Measurements from ENCODE around the gene NRG3.
"Not testable (repeated sequence)": the region's sequence is repeated elsewhere in the genome, so short reads cannot be mapped to it uniquely, and the experiment has no call there.

NRG3 gene

DNA sequence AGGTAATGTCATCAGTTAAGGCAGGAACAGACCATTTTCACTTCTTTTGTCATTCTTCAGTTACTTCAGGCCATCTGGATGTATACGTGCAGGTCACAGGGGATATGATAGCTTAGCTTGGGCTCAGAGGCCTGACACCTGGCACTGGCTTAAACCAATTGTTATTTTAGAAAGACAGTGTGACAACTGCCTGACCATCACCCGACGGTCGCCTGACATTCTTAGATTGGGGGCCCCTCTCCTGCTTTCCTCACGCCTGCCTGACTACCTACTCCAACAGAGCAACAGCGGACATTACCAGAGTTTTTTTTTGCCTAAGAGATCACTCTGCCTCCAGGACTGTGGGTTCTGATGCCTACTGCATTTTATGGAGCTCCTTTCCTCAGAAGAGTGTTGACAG is 803.5 kb downstream of the NRG3 start:
- not testable (repeated sequence) for DNase-seq (ENCODE audit: low read depth in 2 of 2)

DNA sequence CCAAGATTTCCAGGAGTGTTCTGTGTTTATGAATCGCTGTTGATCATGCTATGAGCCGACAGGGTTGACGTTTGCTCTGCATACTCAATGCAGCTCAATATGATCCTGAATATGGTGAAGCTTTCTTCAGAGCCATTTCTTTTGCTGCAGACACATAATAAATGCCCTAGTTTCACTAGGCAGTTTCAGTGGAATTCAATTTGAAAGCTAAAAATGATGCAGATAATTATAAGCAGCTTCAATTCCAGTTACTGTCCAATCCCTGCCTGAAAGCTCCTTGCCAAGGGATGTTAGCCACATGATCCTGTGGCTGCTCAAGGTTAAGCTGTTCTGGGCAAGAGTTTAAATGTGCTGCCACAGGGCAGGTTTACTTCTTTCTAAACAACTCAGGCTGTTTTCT is 805.6 kb downstream of the NRG3 start:
- DNase-seq (ENCODE audit: low read depth in 2 of 2), result no peak

DNA sequence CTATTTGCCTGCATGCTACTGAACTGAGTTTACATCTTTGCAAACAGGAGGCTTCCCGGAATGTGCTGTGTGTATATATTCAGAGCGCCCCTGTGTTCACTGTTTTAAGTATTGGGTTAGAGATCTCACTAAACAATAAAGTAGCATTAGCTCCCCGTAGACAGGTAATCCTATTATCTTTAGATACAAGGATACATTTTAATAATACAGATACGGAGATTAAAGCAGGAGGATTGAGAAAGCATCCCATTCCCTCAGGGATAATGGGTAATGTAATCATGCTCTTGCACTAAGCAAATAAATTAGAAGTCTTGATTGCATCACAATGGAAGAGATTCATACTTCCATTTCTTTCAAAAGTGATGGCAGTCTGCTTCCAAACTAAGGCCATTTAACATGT is 809.0 kb downstream of the NRG3 start:
- no peak for DNase-seq (ENCODE audit: low read depth in 2 of 2)

DNA sequence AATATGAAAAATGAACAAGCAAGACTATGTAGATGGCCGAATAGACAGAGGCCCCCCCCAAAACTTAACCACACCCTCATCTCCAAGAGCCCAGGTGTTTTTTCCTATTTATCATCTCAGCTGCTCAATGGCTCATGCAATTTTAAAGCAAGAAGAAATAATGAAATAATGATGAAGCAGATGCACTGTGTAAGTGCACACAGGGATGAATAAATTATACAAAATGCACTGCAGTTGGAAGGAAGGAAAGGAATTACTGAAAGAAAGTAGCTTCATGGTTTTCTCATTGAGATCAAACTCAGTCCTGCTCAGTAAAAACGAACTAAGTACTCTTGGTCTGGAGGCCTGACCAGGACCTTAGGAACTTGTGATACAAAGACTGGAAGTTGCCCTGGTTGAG is 810.1 kb downstream of the NRG3 start:
- DNase-seq (ENCODE audit: low read depth in 2 of 2), result no peak

DNA sequence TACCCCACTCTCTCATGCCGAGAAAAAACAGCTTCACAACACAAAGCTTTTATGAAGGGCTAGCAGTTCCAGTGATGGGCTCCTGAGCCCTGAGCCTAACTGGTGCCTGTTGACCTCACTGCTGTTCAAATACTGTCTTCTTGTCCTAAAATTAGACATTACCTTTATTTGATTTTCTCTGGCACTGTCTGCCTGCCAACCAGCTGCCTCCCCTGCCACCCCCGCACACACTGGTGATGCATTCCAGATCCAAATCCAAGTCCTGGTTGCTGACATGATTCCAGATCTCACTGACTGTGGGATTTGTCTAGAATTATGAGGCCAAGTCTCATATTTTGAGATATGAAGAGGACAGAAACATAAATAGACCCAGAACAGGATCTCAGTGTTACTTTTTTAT is 816.2 kb downstream of the NRG3 start:
- no peak for DNase-seq (ENCODE audit: low read depth in 2 of 2)

DNA sequence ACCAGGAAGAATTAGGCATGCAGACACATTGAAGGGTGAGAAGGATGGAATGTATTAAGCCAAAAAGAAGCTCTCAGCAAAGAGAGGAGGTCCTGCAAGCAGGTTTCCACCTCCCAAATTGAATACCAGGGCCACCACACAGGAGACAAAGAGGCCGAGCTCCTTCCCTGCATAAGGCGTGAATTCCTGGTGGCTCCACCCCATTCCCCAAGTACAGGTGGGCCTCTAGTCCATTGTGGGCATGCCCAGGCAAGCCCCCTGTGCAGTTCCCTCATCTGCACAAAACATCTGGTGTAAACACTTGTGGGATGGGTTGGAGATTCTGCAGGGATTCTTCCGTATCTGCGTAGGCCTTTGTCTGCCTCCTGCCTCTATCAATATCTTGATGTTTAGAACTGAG is 817.5 kb downstream of the NRG3 start:
- no peak for DNase-seq (ENCODE audit: low read depth in 2 of 2)

DNA sequence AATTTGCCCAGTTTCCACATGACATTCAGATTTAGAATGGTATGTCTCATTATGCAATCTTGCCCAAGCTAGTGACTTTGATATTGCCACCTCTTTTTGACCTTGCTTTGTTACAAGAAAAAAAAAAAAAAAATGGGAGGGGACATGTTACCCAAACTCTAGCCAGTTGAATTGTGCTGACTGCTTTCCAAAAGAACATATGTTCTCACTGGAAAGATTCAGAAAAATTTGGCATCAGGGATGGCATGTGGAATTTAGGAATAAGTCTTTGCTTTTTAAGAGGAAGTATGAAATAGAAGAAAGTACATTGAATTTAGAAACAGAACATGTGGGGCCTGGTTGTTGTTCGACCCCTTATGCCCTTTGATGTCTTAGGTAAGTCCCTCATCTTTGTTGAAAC is 846.8 kb downstream of the NRG3 start:
- DNase-seq (ENCODE audit: low read depth in 2 of 2), result no peak

DNA sequence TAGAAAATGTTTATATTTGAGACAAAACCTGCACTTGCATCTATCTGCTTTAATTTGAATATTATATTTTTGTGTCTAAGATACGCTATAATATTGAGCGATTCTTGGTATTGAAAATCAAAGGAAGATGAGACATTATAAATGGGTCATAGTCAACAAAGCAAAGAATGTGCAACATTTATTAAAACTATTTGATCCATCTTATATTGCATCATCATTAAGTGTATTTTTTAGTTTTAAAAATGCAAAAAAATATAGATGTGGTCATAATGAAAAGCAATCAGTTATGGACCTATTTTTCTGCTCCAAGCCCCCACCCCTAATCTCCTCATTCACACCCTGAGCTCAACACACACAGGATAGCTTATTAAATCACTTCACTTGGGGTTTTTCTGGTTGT is 847.3 kb downstream of the NRG3 start:
- DNase-seq (ENCODE audit: low read depth in 2 of 2), result no peak

DNA sequence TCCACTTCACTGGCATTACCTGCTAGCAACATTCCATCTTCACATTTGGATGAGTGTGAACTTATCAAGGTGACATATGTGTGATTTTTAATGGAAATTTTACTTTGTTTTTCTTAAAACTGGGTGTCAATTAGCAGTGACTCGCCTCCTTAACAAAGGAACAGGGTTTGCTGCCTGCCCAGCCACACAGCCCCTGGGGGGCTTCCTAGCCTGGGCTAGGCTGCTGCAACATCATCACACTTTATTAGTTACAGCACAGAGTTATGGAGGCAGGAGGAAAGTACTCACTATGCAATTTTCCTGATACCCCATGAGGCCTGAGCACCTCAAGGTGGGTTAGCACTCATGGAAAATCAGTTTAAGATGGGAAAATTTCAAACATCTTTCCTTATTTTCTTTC is 861.3 kb downstream of the NRG3 start:
- no peak for DNase-seq (ENCODE audit: low read depth in 2 of 2)

DNA sequence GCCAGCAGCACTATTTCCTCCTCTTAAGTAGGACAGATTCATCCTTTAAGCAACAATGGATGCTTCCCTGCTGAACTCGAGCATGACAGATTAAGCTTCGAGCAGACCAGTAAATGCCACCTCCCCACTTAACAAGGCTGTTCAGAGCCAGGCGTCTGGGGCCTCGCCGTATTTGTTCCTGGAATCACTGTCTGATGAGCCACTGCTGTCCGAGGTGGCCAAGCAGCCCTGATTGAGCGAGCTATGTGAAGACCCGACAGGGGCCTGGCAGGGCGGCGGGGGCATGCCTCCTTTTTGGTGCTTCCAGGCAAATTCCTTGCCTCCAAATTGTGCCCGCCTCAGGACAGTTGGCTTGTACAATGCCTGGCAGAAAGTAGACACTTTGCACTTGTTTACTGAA is 862.6 kb downstream of the NRG3 start:
- no peak for DNase-seq (ENCODE audit: low read depth in 2 of 2)

DNA sequence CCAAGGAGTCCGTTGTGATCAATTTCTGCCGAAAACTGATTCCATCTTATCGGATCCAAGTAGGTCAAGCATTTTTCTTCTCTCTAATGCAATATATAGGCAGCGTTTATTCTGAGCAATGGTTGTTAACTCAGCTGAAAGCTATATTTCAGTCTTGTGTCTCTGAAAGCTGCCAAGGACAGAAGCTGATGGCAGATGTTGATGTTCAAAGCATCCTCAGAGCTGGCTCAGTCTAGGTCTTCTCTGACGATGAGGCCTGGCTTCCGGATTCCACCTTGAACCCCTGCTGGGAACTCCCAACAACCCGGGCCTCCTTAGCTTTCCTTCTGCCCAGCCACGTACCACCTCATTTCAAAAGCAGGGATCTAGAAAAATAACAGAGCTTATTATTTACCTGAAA is 863.6 kb downstream of the NRG3 start:
- no peak for DNase-seq (ENCODE audit: low read depth in 2 of 2)

DNA sequence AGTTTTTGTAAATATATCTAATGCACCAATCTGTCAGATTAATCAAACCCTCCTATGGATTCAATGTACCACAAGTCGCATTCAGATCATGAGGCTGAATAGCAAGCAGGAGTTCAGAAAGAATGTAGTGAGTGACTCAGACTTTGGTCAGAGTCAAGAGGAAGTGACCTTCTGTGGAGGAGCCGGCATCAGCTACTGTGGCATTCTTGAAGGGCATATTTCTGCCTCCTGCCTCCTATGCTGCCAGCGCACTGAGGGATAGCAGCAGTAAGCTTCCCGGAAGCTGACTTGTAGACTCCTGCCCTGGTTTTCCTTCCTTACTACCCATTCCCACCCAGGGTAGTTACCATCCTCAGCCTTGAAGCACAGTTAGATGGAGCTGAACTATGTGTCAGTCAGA is 867.5 kb downstream of the NRG3 start:
- no peak for DNase-seq (ENCODE audit: low read depth in 2 of 2)

DNA sequence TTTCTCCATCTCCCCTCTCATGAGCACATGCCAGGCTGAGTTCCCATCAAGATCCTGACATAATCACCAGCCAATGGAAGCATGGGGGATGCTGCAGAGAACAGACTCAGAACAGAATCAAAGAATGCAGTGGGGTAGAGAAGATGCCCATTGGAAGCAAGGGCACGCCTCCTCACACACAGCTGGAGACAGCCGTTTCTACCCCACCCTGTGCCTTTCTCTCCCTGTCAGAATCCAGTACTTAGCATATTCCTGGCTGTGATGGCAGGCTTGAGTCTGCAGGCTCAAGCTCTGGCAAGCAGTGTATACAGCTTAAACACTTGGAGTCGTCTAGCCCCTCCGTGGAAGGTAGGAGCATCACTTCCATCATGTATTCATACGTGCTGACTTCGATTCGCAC is 867.9 kb downstream of the NRG3 start:
- DNase-seq (ENCODE audit: low read depth in 2 of 2), result no peak

DNA sequence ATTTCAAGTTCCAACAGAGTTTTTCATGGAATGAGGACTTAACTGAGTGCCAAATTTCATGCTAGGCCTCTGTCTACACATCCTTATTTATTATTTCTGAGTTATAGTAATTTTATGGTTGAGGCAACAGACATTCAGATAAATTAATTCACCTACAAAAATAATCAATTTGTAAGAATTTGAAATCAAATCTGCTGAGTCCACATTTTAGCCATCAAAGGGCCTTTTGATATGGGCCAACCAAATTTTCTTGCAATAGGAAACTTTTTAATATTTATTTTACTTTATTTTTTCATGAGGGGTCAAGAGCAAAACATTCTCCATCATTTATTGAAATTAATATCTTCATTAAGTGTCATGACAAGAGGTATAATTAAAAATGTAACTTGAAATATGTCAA is 875.5 kb downstream of the NRG3 start:
- DNase-seq (ENCODE audit: low read depth in 2 of 2), result no peak

DNA sequence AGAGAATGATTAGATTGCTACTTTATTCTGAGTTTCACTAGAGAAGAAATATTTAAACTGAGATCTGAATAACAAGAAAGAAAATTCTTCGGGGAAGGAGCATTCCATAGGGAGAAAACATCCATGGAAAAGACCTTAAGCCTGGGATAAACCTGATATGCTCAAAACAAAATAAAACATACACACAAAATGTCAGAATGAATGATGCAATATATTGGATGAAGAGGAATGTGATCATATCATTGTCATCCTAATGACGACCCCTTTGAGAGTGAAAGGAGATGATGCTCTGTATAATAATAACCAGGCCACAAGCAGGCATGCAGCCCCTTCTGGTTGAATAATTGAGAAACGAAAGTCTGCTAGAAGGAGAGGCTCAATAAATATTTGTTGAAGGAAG is 882.4 kb downstream of the NRG3 start:
- DNase-seq (ENCODE audit: low read depth in 2 of 2), result no peak

DNA sequence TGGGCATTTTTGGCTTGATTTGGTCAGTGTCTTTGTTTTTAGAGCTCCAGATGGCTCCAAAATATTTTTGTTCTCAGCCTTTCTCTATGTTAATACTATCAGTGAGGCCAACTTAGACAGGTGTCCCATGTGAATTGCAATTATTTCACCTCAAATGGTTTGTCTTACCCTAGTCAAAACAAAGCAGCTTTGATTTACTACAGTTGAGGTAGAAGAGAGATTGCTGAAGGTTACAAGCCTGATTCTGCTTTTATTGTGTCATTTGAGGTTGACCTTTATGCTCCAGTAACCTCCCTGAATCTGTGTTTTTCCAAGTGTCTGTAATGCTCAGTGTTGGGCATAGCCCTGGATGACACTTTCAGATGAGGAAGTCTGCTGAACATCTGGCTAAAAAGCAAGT is 882.9 kb downstream of the NRG3 start:
- DNase-seq (ENCODE audit: low read depth in 2 of 2), result no peak

DNA sequence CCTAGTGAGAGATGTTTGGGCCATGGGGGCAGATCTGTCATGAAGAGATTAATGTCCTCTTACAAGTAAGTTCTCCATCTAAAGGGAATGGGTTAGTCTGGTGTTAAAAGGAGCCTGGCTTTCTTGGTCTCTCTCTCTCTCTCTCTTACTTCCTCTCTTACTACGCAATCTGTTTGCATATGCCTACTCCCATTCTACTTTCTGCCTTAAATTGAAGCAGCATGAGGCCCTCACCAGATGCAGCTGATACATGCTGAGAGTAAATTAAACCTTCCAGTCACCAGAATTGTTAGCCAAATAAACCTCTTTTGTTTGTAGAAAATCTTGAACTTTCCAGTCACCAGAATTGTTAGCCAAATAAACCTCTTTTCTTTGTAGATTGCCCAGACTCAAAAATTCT is 884.1 kb downstream of the NRG3 start:
- no peak for DNase-seq (ENCODE audit: low read depth in 2 of 2)

DNA sequence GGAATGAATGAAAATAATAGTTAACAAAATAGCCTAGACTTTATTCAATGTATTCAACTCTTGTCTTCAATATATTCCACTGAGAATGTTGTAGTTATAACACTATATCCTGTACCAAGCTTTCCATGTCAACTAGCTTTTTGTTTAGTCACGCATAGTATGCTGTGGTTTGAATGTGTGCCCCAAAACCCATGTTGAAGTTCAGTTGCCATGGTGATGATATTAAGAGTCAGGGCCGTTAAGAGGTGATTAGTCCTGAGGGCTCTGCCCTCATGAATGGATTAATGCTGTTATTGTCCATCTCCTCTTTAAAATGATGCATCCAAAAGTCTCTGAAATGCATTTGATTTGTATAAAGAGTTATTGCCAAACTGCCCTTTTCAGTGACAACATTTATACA is 887.6 kb downstream of the NRG3 start:
- DNase-seq (ENCODE audit: low read depth in 2 of 2), result no peak

DNA sequence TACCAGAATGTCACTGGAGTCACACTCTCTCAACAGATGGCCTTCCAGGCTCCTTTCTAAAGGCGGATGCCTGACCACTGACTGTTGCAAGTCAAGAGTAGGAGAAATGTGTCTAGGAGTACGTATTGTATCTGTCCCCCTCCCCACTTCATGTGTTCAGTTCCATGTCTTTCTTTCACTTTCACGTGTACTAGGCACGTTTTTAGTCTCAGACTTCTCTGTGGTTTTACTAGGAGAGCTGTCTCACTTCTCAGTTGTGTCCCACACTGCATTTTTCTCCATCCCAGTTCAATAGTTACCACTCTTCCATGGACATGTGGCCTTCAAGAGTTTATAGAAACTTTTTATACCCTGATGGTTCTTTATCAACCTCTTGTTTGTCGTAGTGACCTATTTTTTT is 893.0 kb downstream of the NRG3 start:
- no peak for DNase-seq (ENCODE audit: low read depth in 2 of 2)

DNA sequence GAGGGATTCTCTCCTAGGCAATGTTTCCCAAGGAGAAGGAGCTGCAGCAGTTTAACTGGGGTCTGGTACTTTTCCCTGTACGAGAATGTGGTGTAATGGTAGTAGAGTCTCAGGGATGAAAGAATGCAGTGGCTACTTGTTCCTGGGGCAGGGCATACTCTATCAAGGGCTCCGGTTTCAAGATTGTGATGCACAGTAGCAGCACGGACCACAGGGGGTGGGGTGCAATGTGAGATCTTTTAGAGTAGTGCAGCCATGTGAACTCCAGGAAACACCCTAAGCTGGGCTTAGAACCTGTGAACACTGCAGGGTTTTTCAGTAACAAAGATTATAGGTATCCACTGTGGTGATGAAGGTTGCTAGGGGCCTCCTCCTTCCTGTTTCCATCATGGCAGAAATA is 903.9 kb downstream of the NRG3 start:
- DNase-seq (ENCODE audit: low read depth in 2 of 2), result no peak

DNA sequence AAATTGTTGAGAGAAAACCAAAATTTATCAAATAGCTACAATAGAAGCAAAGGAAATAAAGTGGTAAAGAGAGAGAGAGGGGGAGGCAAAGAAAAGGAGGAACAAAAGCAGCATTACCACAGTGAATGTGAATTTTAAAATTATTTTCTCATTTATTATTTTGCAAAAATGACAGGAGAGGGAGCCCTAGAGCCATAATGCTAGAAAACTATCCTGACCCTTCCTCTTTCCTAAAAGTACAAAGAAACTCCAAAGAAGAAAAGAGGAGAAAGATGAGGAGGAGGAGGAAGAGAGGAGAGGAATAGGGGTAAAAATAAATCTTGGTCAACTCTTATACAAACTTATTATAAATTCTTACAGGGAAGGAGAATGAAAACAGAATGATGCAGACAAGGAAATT is 921.5 kb downstream of the NRG3 start:
- no peak for DNase-seq (ENCODE audit: low read depth in 2 of 2)

DNA sequence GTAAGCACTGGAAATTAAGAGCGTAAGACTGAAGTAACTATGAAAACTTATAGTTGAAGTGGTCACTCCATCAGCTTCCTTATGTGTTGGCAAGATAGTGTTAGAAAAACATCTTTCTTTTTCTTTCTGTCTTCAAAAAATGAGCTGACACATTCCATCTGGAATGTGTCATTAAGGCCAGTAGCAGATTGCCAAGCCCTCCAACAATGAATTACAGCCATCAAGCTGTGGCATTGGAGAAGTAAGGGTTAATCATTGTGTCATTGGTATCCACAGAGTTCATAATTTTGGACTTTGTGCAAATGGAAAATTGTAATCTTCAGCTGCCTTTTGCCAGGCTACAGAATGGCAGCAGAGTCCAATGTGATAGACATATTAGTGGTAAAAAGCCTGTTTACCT is 926.3 kb downstream of the NRG3 start:
- DNase-seq (ENCODE audit: low read depth in 2 of 2), result no peak

DNA sequence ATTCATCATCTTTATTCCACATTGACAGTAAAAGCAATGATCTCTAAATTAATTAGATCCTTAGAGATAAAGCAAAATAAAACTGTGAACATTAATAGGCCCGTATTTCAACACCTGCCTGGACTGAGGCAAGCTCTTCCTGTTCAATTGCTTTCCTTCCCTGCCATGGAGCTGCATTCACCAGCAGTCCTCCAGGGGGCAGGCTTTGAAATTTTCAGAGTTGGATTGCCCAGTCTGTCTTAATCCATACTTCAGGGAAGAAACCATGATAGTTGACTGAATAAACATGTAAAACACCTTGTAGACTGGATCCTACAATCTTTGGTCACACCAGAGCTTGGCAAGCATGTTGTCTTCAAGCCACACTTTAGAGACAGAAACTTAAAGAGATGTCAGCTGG is 936.6 kb downstream of the NRG3 start:
- DNase-seq (ENCODE audit: low read depth in 2 of 2), result no peak

DNA sequence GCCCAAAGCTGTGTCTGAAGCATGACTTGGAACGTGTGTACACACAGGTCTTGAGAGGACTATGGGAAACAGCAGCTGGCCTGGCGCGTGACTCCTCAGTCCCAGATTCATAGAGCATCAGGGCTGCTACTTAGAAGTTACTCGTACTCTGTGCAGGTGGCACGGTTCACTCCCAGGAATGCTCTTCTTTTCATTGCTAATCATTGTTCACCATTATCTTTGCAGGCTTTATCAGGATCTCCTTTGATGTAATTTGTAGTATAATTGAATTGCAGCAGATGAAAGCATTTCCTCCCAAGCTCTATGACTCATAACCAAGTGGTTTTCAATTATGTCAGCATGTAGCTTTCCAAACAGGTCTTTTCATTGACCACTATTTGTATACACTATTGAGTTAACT is 938.9 kb downstream of the NRG3 start:
- DNase-seq (ENCODE audit: low read depth in 2 of 2), result no peak

DNA sequence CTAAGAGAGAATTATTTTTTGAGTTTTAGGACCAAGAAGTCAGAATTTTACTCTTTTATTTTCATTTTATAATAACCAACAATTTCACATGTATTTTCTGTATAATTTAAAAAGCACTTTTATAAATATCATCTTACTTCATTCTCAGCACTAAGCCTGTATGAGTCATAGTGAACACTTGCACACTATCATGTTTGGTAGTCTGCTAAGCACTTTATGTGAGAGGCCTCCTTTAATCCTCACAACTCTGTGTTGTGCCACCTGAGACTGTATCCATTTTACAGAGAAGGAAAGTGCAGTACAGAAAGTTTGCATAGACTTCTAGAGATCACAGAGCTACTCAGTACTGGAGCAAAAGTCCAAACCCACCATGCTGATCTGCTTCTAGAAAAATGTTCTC is 939.6 kb downstream of the NRG3 start:
- DNase-seq (ENCODE audit: low read depth in 2 of 2), result no peak
